ENCODE measurements around the gene TECPR2.

GRCh38 chr14:102316743-102317563 lies 45.8 kb upstream of the TECPR2 start:
- TF ChIP-seq CTCF (IDR thresholded peaks at IDR 0.05) (peak; percentile 52 to 91 (median 87)), POLR2AphosphoS5 (IDR thresholded peaks at IDR 0.05) (peak; percentile 81 to 88 (median 82)), POLR2A (IDR thresholded peaks at IDR 0.05) (no peak)

All from breast epithelium (tissue), 3 donors.